Gastrocnemius medialis (tissue), 4 donors: ENCODE measurements around the gene TBL1XR1.

Experiments used
- CTCF ChIP-seq, 5 experiments: fragments of 450-650 bp in 3 of 5; fragments of 200-600 bp in 2 of 5; sonication (generic) in 2 of 5; IDR thresholded peaks in 4 of 5; conservative IDR thresholded peaks in 1 of 5; 1 replicate in 4 of 5; 2 replicates in 1 of 5; pipeline ENCODE4 v1.5.1; 2016 to 2019; ENCODE audit warnings: antibody characterized with exemption in 5 of 5, mild to moderate bottlenecking in 3 of 5, moderate library complexity in 3 of 5
- POLR2A ChIP-seq, 2 donors: fragments of 450-650 bp; IDR thresholded peaks; one replicate each; pipeline ENCODE4 v1.6.1; 2017; ENCODE audit warnings: antibody characterized with exemption in 2 of 2, mild to moderate bottlenecking in 2 of 2, moderate library complexity in 2 of 2

DNA sequence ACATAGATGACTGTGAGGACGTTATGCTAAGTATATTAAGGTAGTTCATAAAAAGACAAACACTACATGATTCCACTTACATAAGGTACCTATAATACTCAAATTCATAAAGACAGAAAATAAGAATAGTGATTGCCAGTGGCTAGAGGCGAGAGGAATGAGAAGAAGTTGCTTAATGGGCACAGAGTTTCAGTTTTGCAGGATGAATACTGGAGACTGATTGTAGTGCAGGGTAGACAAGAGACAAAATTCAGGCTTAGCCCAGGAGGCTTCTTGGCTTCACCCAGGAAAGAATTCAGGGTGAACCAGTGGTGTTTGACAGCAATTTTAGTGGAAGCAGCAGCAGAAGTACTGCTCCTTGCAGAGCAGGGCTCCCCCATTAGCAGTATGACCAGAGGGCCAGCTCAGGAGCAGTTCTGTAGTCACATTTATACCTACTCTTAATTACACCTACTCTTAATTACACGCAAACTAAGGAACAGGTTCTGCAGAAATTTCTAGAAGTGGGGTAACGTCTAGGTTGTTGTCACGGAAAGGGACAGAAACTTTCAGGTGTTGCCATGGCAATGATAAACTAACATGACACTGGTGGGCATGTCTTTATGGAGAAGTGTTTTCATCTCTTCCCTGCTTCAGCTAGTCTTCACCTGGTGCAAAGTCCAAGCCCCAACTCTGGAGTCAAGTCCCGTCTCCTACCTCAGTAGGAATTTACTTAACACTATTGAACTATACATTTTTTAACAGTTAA, 55.2 kb downstream of the TBL1XR1 start:
- no peak for TF ChIP-seq CTCF (IDR thresholded peaks at IDR 0.05 in 4 of 5, conservative IDR thresholded peaks at IDR 0.05 in 1 of 5)
- no peak for TF ChIP-seq POLR2A (IDR thresholded peaks at IDR 0.05)
